GM21737 (cell line): Measurements from ENCODE around the gene POP4.
A peak's percentile ranks its signal among the peaks of the same experiment; 100 is the strongest.

Experiments
- ATAC-seq: cut with Tn5 transposase; IDR thresholded peaks from one replicate; pipeline ENCODE4 v1.9.1; 2021; ENCODE audit warnings: mild to moderate bottlenecking, moderate library complexity; ENCODE audit not compliant: unreplicated experiment

Gene POP4

GRCh38 chr19:29576761-29577648 is 29.1 kb upstream of the POP4 start:
- ATAC-seq, result no peak

GRCh38 chr19:29577649-29577963 is 28.5 kb upstream of the POP4 start:
- no peak for ATAC-seq

GRCh38 chr19:29578349-29578748 is 27.7 kb upstream of the POP4 start:
- ATAC-seq, result no peak

- no peak for ATAC-seq
Measured at GRCh38 chr19:29579308-29579910, 26.7 kb upstream of the POP4 start.

GRCh38 chr19:29581398-29581797 is 24.7 kb upstream of the POP4 start:
- ATAC-seq, result no peak

GRCh38 chr19:29583196-29583999 is 22.7 kb upstream of the POP4 start:
- ATAC-seq, result no peak

GRCh38 chr19:29586401-29586800 is 19.7 kb upstream of the POP4 start:
- ATAC-seq, result no peak

GRCh38 chr19:29587059-29587458 is 19.0 kb upstream of the POP4 start:
- ATAC-seq, result no peak

- peak; percentile 75 for ATAC-seq
Measured at GRCh38 chr19:29587518-29587986, 18.5 kb upstream of the POP4 start.

- ATAC-seq, result no peak
Measured at GRCh38 chr19:29588095-29588494, 18.0 kb upstream of the POP4 start.

GRCh38 chr19:29590278-29590677 is 15.8 kb upstream of the POP4 start:
- ATAC-seq, result no peak

GRCh38 chr19:29591670-29592069 is 14.4 kb upstream of the POP4 start:
- ATAC-seq, result no peak

- ATAC-seq, result no peak
Measured at GRCh38 chr19:29593869-29594268, 12.2 kb upstream of the POP4 start.

GRCh38 chr19:29596080-29596727 is 9.9 kb upstream of the POP4 start:
- no peak for ATAC-seq

GRCh38 chr19:29596885-29597525 is 9.1 kb upstream of the POP4 start:
- ATAC-seq, result no peak

- no peak for ATAC-seq
Measured at GRCh38 chr19:29598036-29598435, 8.0 kb upstream of the POP4 start.

GRCh38 chr19:29598496-29598895 is 7.6 kb upstream of the POP4 start:
- ATAC-seq, result no peak

- ATAC-seq, result no peak
Measured at GRCh38 chr19:29603308-29603707, 2.8 kb upstream of the POP4 start.

GRCh38 chr19:29606420-29606747 is 301 bp downstream of the POP4 start:
- ATAC-seq, result peak; percentile 4

- ATAC-seq, result no peak
Measured at GRCh38 chr19:29609636-29610035, 3.6 kb downstream of the POP4 start.

- no peak for ATAC-seq
Measured at GRCh38 chr19:29610213-29610573, 4.1 kb downstream of the POP4 start.
